CD1c-positive myeloid dendritic cell (primary cell): ENCODE measurements around the gene B3GNT9.
A peak's percentile ranks its signal among the peaks of the same experiment; 100 is the strongest.
"Not testable (repeated sequence)": the region's sequence is repeated elsewhere in the genome, so short reads cannot be mapped to it uniquely, and the experiment has no call there.

Source experiments
- DNase-seq: peaks from one replicate; pipeline ENCODE4 v3.0.0-alpha.2; 2016; ENCODE audit errors: extremely low spot score

Gene B3GNT9

DNA sequence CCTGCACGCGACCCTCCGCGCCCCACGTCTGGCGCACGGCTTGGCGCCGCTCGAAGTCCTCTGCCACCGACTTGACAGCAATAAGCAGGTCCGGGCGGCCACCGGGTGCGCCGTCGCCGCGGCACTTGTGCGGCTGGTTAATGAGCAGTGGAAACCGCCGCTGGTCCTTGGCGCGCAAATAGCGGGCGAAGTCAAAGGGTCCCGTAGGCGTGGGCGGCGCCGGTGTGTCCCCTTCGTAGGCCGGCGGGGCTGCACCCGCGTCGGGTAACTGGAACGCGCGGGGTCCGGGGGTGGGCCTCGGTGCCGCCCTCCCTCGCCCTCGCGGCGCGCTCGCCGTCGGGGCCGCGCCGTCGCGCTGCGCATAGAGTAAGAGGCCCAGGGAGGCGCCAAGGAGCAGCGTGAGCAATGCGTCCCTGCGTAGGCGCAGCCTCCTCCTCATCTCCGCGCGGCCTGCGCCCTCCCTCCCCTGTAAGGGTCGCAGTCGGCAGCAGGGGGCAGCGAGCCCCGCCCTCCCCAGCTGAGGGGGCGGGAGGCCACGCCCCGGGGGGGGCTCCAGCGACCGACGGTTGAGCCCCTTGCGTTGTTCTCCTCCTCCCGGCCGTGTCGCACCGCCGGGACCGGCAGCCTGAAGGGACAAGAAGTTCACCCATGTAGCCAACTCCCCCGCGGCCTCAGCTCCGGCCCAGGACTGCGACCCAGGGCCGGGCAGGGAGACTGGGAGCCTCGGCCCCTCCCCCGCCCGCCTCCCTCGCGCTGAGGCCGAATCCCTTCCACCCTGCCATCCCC lies 558 bp downstream of the B3GNT9 start:
- DNase-seq: peak; percentile 30

DNA sequence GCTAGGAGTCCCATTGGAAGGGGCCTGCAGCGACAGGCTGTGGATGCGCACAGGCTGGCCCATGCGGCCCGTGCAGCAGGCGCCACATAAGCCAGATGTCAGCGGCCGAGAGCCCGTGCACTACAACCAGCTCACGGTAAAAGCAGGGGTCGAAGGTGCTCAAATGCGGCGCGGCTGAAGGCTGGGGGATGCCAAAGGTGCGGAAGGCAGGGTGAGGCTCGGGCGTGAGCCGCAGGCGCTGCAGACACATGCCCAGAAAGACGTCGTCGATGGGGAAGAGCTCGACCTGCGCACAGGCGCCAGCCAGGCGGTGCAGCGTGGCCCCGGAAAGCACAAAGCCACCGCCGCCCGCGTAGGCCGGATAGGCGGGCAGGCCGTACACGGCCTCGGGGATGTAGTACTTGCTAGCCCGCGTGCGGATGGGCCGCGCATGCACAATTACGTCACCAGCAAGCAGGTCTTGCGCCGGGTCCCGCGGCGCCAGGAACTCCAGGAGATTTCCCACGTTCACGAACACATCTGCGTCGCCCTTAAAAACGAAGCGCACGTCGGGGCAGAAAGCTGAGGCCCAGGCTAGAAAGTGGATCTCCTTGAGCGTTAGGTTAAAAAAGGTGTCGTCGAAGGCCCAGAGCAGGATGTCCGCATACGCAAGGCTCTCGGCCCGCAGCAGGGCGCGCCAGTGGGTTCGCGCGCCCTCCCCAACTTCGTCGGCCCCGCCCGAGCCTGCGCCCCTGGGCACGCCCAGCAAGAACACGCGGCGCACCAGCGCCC lies 1.3 kb downstream of the B3GNT9 start:
- no peak for DNase-seq

DNA sequence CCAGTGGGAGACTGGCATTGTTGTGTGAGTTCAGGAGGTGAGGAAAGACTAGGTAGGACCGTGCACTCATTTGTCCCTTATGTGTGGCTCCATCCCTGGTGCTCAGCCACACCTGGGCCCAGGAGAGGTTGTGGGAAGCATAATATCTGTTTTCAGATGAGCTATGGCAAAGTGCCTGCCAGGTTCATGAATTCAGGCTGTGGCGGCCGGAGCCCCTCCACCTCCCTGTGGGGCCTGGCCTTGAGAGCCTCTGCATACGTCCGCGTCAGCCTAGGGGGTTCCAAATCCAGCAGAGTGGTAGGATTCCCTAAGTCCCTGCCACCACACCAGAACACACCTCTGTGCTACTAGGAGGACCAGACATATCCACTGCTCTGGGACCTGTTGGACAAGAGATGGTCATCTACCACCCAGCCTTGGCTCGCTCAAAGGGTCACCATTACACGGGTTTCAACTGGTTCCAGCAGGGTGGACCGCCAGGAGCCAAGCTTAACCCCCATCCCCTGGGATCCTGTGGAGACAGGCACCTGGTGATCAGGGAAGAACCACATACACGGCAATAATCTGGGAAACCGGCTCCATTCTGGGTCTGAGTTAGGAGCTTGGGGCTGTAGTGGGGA lies 2.0 kb downstream of the B3GNT9 start:
- DNase-seq: no peak

DNA sequence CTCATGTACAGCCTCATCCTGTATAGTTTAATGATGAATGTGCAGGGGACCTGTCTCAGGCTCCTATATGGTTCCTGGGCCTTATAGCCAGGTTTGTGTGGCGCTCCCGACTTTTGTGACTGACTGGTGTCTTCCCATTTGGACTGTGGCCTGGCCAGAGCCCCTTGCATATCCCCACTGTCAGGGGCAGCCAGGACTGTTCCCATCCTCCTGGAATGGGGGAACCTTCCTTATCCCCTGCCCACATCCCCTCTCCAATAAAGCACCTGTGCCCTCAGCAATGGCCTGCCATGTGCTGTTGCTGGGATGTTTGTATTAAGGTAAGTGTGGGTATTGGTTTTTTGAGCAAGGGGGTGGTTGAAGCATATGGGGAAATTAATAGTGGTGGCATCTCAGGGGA lies 2.6 kb downstream of the B3GNT9 start:
- no peak for DNase-seq

DNA sequence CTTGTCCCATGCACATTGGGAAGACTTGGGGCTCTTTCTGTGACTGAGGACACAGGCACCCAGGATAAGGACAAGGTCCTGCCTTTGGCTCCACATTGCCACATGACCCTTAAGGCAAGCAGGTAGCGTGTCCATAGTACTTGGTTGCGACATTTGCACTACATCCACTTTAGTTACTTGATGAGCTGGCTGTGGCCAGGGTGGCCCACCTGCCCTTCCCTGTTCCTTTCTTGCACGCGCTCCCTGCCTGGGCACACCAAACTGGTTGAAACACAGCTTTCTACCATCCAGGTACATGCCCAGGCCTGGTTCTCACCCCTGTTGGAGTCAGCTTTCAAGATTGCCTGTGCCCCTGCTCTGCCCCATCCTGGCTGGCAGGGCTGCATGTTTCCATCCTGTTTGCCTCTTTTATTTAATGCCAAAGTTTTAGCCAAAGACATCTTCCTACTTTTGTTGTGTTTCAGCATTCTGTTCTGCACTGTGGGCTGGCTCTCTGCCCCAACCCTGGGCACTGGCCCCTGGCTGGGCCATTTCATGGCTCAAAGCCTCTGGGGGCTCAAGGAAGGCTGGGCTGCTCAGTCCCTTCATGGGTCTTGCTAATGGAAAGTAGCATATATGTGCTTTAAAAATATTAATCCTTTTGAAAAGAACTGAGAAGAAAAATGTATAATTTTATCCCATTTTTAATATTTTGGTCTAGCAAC lies 3.2 kb downstream of the B3GNT9 start:
- no peak for DNase-seq

- no peak for DNase-seq
These were observed 4.1 kb downstream of the B3GNT9 start for GRCh38 chr16:67146523-67147357.

- no peak for DNase-seq
These were observed 5.1 kb downstream of the B3GNT9 start for GRCh38 chr16:67145746-67146145.

GRCh38 chr16:67144943-67145342 lies 5.9 kb downstream of the B3GNT9 start:
- DNase-seq: no peak

- no peak for DNase-seq
These were observed 8.5 kb downstream of the B3GNT9 start for GRCh38 chr16:67142342-67142741.

DNA sequence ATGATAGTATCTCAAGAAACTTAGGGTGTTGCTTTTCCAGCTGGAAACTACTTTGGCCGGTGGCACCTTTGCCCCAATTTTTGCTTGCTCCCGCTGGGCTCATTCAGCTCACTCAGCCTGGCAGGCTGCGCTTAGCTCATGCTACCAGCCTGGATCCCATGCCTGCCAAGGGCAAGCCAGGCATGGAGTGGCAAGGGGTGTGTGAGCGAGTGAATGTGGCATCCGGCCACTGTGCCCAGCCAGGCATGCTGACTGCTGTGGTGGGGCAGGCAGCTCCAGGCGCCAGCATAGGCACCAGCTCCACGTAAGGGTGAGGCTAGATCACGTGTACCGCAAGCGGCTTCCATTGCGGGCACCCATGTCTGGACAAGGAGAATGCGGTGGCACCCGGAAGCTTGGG lies 9.4 kb downstream of the B3GNT9 start:
- no peak for DNase-seq

GRCh38 chr16:67137605-67138004 lies 13.2 kb downstream of the B3GNT9 start:
- DNase-seq: no peak

GRCh38 chr16:67129422-67129821 lies 21.4 kb downstream of the B3GNT9 start:
- DNase-seq: no peak

- DNase-seq: no peak
These were observed 21.9 kb downstream of the B3GNT9 start for GRCh38 chr16:67128887-67129286.

DNA sequence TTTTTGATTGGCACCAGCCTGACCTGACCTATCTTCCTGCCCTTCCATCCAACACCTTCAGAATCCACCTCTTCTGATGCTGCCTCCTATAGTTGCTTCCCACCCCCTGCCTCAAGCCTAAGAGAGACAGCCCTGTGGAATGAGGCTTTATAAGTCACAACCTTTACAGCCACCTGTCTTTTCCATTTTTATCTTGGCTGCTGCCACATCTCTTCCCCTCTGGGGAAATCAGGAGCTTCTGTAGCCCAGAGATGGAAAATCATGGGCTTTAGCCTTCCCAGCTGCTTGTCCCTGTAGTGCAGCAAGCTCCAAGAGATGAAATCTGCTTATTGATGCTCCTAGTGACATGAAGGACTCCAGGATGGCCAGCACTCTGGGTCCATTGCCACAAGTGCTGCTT lies 22.4 kb downstream of the B3GNT9 start:
- no peak for DNase-seq

DNA sequence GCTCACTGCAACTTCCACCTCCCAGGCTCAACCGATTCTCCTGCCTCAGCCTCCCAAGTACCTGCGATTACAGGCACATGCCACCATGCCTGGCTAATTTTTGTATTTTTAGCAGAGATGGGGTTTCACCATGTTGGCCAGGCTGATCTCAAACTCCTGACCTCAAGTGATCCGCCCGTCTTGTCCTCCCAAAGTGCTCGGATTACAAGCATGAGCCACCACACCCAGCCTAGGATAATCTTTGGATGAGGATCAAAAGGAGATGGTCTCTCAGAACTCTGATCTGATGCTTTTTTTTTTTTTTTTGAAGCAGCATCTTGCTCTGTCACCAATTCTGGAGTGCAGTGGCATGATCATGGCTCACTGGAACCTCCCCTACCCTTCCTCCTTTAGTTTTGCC lies 28.0 kb downstream of the B3GNT9 start:
- DNase-seq: not testable (repeated sequence)

- no peak for DNase-seq
These were observed 30.8 kb downstream of the B3GNT9 start for GRCh38 chr16:67120025-67120424.

GRCh38 chr16:67117716-67118115 lies 33.1 kb downstream of the B3GNT9 start:
- no peak for DNase-seq

DNA sequence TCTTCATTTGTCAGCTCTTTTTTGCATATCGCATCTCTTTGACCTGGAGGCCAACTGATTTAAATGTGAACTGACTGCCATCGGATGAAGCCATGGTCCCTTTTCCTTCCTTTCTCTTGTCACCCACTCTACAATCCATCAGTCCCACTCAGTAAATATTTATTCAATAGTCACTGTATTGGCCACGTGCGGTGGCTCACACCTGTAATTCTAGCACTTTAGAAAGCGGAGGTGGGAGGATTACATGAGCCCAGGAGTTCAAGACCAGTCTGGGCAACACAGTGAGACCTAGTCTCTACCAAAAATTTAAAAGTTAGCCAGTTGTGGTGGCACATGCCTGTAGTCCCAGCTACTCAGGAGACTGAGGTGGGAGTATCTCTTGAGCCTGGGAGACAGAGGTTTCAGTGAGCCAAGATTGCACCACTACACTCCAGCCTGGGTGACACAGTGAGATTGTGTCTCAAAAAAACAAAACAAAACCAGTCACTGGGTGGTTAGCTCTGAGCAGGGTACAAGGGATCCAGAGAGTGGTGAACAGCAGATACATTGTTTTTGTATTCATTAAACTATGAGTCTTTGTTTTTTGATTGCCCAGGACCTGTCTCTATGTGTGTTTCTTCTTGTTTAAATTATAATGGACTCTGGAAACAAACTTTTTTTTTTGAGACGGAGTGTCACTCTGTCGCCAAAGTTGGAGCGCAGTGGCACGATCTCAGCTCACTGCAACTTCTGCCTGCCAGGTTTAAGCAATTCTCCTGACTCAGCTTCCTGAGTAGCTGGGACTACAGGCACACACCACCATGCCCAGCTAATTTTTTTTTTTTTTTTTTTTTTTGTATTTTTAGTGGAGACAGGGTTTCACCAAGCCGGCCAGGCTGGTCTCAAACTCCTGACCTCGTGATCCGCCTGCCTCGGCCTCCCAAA lies 34.1 kb downstream of the B3GNT9 start:
- no peak for DNase-seq

DNA sequence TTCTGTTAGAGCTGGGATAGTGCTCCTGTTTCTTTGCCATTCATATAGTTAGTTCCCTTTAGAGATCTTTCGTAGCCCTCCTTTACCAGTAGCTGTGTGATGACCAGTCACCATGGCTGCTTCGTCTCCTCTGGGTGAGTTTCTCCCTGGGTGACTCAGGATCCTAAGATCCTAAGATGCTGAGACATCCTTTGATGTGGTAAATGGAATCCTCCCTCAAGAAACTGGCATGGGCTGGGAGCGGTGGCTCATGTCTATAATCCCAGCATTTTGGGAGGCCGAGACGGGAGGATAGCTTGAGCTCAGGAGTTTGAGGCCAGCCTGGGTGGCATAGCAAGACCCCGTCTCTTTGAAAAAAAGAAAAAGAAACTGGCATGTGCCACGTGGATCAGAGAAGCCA lies 35.2 kb downstream of the B3GNT9 start:
- peak; percentile 43 for DNase-seq

DNA sequence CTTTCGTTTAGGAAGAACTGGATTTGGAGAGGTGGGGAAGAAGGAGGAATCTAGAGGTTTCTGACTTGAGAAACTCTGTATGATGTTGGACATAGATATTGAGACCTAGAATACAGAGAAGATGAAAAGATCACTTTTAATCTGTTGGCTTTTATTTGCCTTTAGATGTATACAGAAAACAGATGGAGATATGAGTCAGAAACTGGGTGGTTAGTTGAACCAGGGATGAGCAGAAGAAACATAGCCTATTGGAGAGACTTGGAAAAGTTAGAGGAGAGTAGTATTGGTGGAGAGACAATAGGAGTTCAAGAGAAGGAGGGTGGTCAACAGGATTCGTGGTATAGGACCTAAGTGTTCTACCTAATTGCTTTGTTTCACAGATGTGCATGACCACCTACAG lies 36.0 kb downstream of the B3GNT9 start:
- no peak for DNase-seq
